ENCODE results near the gene RFPL3. TPM values are rescaled to one million over a fixed set of nuclear protein-coding genes. Genes with fewer than 3 reads are reported as not detected.

Gene RFPL3
- total RNA-seq: not detected in 2 replicates

DNA sequence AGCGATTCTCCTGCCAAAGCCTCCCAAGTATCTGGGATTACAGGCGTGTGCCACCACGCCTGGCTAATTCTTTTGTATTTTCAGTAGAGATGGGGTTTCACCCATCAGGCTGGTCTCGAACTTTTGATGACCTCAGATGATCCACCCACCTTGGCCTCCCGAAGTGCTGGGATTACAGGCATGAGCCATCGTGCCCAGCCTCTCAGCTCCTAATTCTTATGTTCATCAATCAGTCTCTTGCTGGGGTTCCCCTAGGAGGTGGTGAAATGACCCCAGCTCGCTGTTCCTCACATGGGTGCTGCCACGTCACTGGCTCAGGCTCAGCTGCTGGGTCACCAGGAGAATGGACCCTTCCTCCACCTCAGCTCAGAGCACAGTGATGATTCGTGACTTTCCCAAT lies at the start of gene RFPL3:
RFPL3 (plus strand) TSS at position 301 of the 400 bp plus-strand sequence. CDS start 205 bp downstream, outside the sequence.

Other genes with a start within 250 kb of the RFPL3 start
- gene C22orf42, start 198.6 kb upstream of the RFPL3 start, total RNA-seq: not detected in 2 replicates
- gene RFPL2, start 152.8 kb upstream of the RFPL3 start, total RNA-seq: not detected in 2 replicates
- not detected in 2 replicates for gene SLC5A4, start 102.5 kb upstream of the RFPL3 start, total RNA-seq
- 86.5 and 103 TPM in 2 replicates for gene RTCB, start 54.4 kb downstream of the RFPL3 start, total RNA-seq
- 0.31 TPM in 1 of 2 replicates, not detected in the other for gene BPIFC, start 106.6 kb downstream of the RFPL3 start, total RNA-seq
- 67.8 and 68.9 TPM in 2 replicates for gene FBXO7, start 116.9 kb downstream of the RFPL3 start, total RNA-seq

Measured in hair follicular keratinocyte (primary cell).